Right lobe of liver (tissue), 6 donors: ENCODE measurements around the gene PIGW. TPM values are rescaled to one million over a fixed set of nuclear protein-coding genes. Genes with fewer than 3 reads are reported as not detected.

Experiments
- ATAC-seq, 4 donors: fragments of 200-7000 bp; cut with Tn5 transposase; one replicate each; pipeline ENCODE4 v1.9.1; 2020; ENCODE audit warnings: mild to moderate bottlenecking in 4 of 4, moderate library complexity in 4 of 4
- DNase-seq, 3 donors: peaks; one replicate each; pipeline ENCODE4 v3.0.0-alpha.2; 2020
- H3K27ac ChIP-seq, 3 donors: fragments of 200-600 bp; one replicate each; pipeline ENCODE4 v1.8.0; 2022
- H3K27me3 ChIP-seq, 2 donors: fragments of 200-600 bp; one replicate each; pipeline ENCODE4 v1.8.0; 2022
- H3K36me3 ChIP-seq, 4 donors: fragments of 200-600 bp; sonication (generic) in 1 of 4; one replicate each; pipeline versions ENCODE4 v1.5.1 to v1.8.0; 2017 to 2022; ENCODE audit warnings: control low read depth in 1 of 4
- H3K4me1 ChIP-seq, 4 donors: fragments of 200-600 bp; sonication (generic) in 1 of 4; one replicate each; pipeline versions ENCODE4 v1.5.1 to v1.8.0; 2017 to 2022; ENCODE audit warnings: control low read depth in 1 of 4
- H3K4me3 ChIP-seq, 3 donors: fragments of 200-600 bp; one replicate each; pipeline ENCODE4 v1.8.0; 2022
- H3K9me3 ChIP-seq, 4 donors: fragments of 200-600 bp; sonication (generic) in 1 of 4; one replicate each; pipeline versions ENCODE4 v1.5.1 to v1.8.0; 2017 to 2022; ENCODE audit warnings: control low read depth in 1 of 4
- POLR2A ChIP-seq: fragments of 450-650 bp; IDR thresholded peaks from one replicate; pipeline ENCODE4 v1.6.1; 2017; ENCODE audit warnings: antibody characterized with exemption, mild to moderate bottlenecking
- WGBS: methylation state at CpG from one replicate; pipeline ENCODE4 v1.1.6; 2018; ENCODE audit warnings: low coverage, low lambda C conversion rate; ENCODE audit not compliant: insufficient coverage; ENCODE audit errors: missing lambda C conversion rate; 5-methylcytosine and 5-hydroxymethylcytosine counted together
- intact Hi-C, 2 donors: fragments of 100-400 bp; cut with DNase I; formaldehyde crosslinking; loops; one replicate each; pipeline versions ENCODE4 v1.11.2 to v1.14.1; 2022
- total RNA-seq, 6 experiments: library from RNA; depleted of rRNA in 2 of 6; stranded (reverse); fragments of >200 nt in 2 of 6; fragmentation: NEBNext Ultra II Directional in 3 of 6; extraction: Animal tissue kit (Norgen Biotek cat#: 25700) in 3 of 6; gene quantifications; one replicate each; pipeline versions ENCODE4 v1.1.0 to v1.2.4, GENCODE V29; 2016 to 2023
- TF ChIP-seq, protein P1 (sequence below), 4 donors: fragments of 200-600 bp in 3 of 4; fragments of 450-650 bp in 1 of 4; IDR thresholded peaks; one replicate each; pipeline versions ENCODE4 v1.5.1 to v1.8.0; 2016 to 2022; ENCODE audit warnings: antibody characterized with exemption in 4 of 4, mild to moderate bottlenecking in 2 of 4
- donor health status: DM: no; HTN: yes; CAD: no.
- donor health status: DM: no; HTN: no; CAD: no.
- donor health status: DM: no; HTN: no; CAD: no.
- donor health status: DM: no; HTN: yes; CAD: no.
- donor health status: DM: no; HTN: yes; CAD: no.

Gene PIGW
- total RNA-seq, 6 experiments from 2014 or later, result 3.0 to 6.1 (median 4.1) TPM

- H3K4me3 ChIP-seq, result peak overlapping the region; percentile 92 to 98 (median 94)
- 1% methylated on average over 7 of the region's 7 CpGs for WGBS
- H3K9me3 ChIP-seq, result no peaks in the 10 kb centered on the region
- DNase-seq (no peak), ATAC-seq (no peak)
- no peak for TF ChIP-seq POLR2A
- TF ChIP-seq, protein P1, sequence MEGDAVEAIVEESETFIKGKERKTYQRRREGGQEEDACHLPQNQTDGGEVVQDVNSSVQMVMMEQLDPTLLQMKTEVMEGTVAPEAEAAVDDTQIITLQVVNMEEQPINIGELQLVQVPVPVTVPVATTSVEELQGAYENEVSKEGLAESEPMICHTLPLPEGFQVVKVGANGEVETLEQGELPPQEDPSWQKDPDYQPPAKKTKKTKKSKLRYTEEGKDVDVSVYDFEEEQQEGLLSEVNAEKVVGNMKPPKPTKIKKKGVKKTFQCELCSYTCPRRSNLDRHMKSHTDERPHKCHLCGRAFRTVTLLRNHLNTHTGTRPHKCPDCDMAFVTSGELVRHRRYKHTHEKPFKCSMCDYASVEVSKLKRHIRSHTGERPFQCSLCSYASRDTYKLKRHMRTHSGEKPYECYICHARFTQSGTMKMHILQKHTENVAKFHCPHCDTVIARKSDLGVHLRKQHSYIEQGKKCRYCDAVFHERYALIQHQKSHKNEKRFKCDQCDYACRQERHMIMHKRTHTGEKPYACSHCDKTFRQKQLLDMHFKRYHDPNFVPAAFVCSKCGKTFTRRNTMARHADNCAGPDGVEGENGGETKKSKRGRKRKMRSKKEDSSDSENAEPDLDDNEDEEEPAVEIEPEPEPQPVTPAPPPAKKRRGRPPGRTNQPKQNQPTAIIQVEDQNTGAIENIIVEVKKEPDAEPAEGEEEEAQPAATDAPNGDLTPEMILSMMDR (IDR thresholded peaks at IDR 0.05), result no peak
- intact Hi-C loops, result loop anchor here in 1 of 2 donors (10.0 kb wide), 1 partner anchor 48 kb away; the partner anchor contains the start of gene DHRS11
- H3K27me3 ChIP-seq, result no peaks in the 10 kb centered on the region
- peak overlapping the region; percentile 92 to 98 (median 98) for H3K27ac ChIP-seq
- H3K36me3 ChIP-seq, result no peaks in the 10 kb centered on the region
- peaks cover 0 to 44% (median 11%) of the 10 kb centered on the region in 4 donors for H3K4me1 ChIP-seq
These were observed 11.8 kb downstream of the PIGW start for GRCh38 chr17:36546418-36547093.

- no peak for TF ChIP-seq POLR2A
- TF ChIP-seq, protein P1 (IDR thresholded peaks at IDR 0.05), result no peak
- intact Hi-C loops, result loop anchor here in 1 of 2 donors (10.0 kb wide), 1 partner anchor 47 kb away; the partner anchor contains the start of gene DHRS11
- Histone ChIP-seq H3K27me3 (no peaks in the 10 kb centered on the region), H3K36me3 (no peaks in the 10 kb centered on the region), H3K4me3 (no peak overlapping the region), H3K4me1 (peaks cover 0 to 44% (median 11%) of the 10 kb centered on the region in 4 donors), H3K27ac (no peak overlapping the region), H3K9me3 (no peaks in the 10 kb centered on the region)
- ATAC-seq, result no peak
- no peak for DNase-seq
These were observed 13.0 kb downstream of the PIGW start for GRCh38 chr17:36547776-36548175.

- intact Hi-C loops, result no loop called here
- no peak for TF ChIP-seq POLR2A
- TF ChIP-seq, protein P1 (IDR thresholded peaks at IDR 0.05), result no peak
- Histone ChIP-seq H3K4me1 (peaks cover 0 to 39% (median 11%) of the 10 kb centered on the region in 4 donors), H3K36me3 (peaks cover 0 to 3% (median 2%) of the 10 kb centered on the region in 4 donors), H3K9me3 (no peaks in the 10 kb centered on the region), H3K4me3 (no peak overlapping the region), H3K27me3 (no peaks in the 10 kb centered on the region), H3K27ac (no peak overlapping the region)
- 64% methylated on average over 5 of the region's 8 CpGs for WGBS
- ATAC-seq (no peak), DNase-seq (no peak)
These were observed 16.0 kb downstream of the PIGW start for GRCh38 chr17:36550491-36551417.

DNA sequence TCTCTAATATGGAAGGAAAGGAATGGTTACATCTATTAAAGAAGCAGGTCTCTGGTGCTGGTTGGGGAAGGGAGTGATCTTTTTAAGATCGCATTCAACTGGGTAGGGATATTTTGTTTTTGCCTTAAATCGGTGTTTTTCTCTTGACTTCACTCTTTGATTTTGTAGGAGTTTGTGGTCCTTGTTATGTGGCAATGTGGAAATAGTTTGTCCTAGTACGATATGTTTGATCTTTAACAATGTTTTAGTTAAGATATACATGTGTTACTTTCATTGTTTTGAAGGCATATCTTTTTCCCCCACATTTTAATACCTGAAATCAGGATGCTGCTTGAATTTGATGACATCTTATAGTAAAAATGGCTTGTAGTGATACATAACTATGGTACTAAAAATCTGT is 18.7 kb downstream of the PIGW start:
- no peak overlapping the region for H3K27ac ChIP-seq
- TF ChIP-seq, protein P1 (IDR thresholded peaks at IDR 0.05), result no peak
- TF ChIP-seq POLR2A, result no peak
- H3K4me3 ChIP-seq, result no peak overlapping the region
- 88% methylated on average over 3 of the region's 3 CpGs for WGBS
- ATAC-seq, result no peak
- H3K9me3 ChIP-seq, result no peaks in the 10 kb centered on the region
- intact Hi-C loops, result no loop called here
- H3K36me3 ChIP-seq, result peaks cover 9 to 30% (median 14%) of the 10 kb centered on the region in 4 donors
- DNase-seq, result no peak
- no peaks in the 10 kb centered on the region for H3K27me3 ChIP-seq
- H3K4me1 ChIP-seq, result peaks cover 0 to 16% (median 0%) of the 10 kb centered on the region in 4 donors
